Astrocyte (in vitro differentiated cells and primary cell): Measurements from ENCODE around the gene CASP2. TPM values are rescaled to one million over a fixed set of nuclear protein-coding genes. Genes with fewer than 3 reads are reported as not detected.

Experiments used
- DNase-seq: peaks from one replicate; pipeline ENCODE4 v3.0.0-alpha.2; 2010; ENCODE audit warnings: low read depth
- FAIRE-seq: peaks from 2 replicates; lab custom pipeline; 2011; peaks lifted over from hg19 to GRCh38; lab: Jason Lieb, UNC
- H2AFZ ChIP-seq: 2 replicates; pipeline ENCODE4 v1.6.0; 2012; ENCODE audit warnings: low read depth, low read length, inconsistent platforms
- H3K27ac ChIP-seq: 2 replicates; pipeline ENCODE4 v1.5.1; 2011; ENCODE audit warnings: low read depth, low read length, inconsistent platforms
- H3K27me3 ChIP-seq: 2 replicates; pipeline ENCODE4 v1.6.0; 2011; ENCODE audit warnings: low read length, inconsistent platforms; ENCODE audit not compliant: insufficient read depth
- H3K36me3 ChIP-seq: 2 replicates; pipeline ENCODE4 v1.5.1; 2011; ENCODE audit warnings: low read length, inconsistent platforms; ENCODE audit not compliant: insufficient read depth
- H3K4me1 ChIP-seq: 2 replicates; pipeline ENCODE4 v1.5.1; 2011; ENCODE audit warnings: low read length, inconsistent platforms; ENCODE audit not compliant: insufficient read depth
- H3K4me2 ChIP-seq: 2 replicates; pipeline ENCODE4 v1.6.0; 2012; ENCODE audit warnings: low read length, inconsistent platforms
- H3K4me3 ChIP-seq: 2 replicates; pipeline ENCODE4 v1.5.1; 2011; ENCODE audit warnings: low read depth, mild to moderate bottlenecking, low read length, inconsistent platforms; ENCODE audit not compliant: insufficient read depth
- H3K79me2 ChIP-seq: 2 replicates; pipeline ENCODE4 v1.6.0; 2012; ENCODE audit warnings: mild to moderate bottlenecking, low read length, inconsistent platforms; ENCODE audit not compliant: insufficient read depth
- H3K9ac ChIP-seq: 2 replicates; pipeline ENCODE4 v1.6.0; 2012; ENCODE audit warnings: mild to moderate bottlenecking, low read length, inconsistent platforms
- H3K9me3 ChIP-seq: 2 replicates; pipeline ENCODE4 v1.5.1; 2012; ENCODE audit warnings: low read depth, mild to moderate bottlenecking, low read length, inconsistent platforms; ENCODE audit not compliant: insufficient read depth
- H4K20me1 ChIP-seq: 2 replicates; pipeline ENCODE4 v1.6.0; 2012; ENCODE audit warnings: low read length, inconsistent platforms; ENCODE audit not compliant: insufficient read depth
- H3K27ac Mint-ChIP-seq: one replicate; pipeline ENCODE4 v1.8.0; 2021; ENCODE audit warnings: mild to moderate bottlenecking, mixed read lengths; ENCODE audit not compliant: unreplicated experiment
- H3K27me3 Mint-ChIP-seq: one replicate; pipeline ENCODE4 v1.8.0; 2021; ENCODE audit warnings: low read depth, mixed read lengths; ENCODE audit not compliant: unreplicated experiment
- H3K36me3 Mint-ChIP-seq: one replicate; pipeline ENCODE4 v1.8.0; 2021; ENCODE audit warnings: low read depth, mixed read lengths; ENCODE audit not compliant: unreplicated experiment
- H3K4me1 Mint-ChIP-seq: one replicate; pipeline ENCODE4 v1.8.0; 2021; ENCODE audit warnings: low read depth, mixed read lengths; ENCODE audit not compliant: unreplicated experiment
- H3K4me3 Mint-ChIP-seq: one replicate; pipeline ENCODE4 v1.8.0; 2021; ENCODE audit warnings: mild to moderate bottlenecking, moderate library complexity, mixed read lengths; ENCODE audit not compliant: unreplicated experiment
- H3K9me3 Mint-ChIP-seq: one replicate; pipeline ENCODE4 v1.8.0; 2021; ENCODE audit warnings: mild to moderate bottlenecking, mixed read lengths; ENCODE audit not compliant: unreplicated experiment
- EZH2 ChIP-seq: IDR thresholded peaks from 2 replicates; pipeline ENCODE4 v1.6.1; 2012; ENCODE audit warnings: mild to moderate bottlenecking, low read length, inconsistent platforms; ENCODE audit not compliant: insufficient read depth
- total RNA-seq: library from RNA; stranded (reverse); gene quantifications from 2 replicates; pipeline ENCODE4 v1.2.1, GENCODE V29; 2021
- TF ChIP-seq, protein P1 (sequence below): IDR thresholded peaks from 2 replicates; pipeline ENCODE4 v1.5.1; 2011; ENCODE audit warnings: low read depth, mild to moderate bottlenecking, inconsistent platforms, low read length, moderate library complexity; ENCODE audit not compliant: insufficient read depth

The CASP2 gene
- total RNA-seq, 1 donor from 2014 or later: 38.0 TPM

DNA sequence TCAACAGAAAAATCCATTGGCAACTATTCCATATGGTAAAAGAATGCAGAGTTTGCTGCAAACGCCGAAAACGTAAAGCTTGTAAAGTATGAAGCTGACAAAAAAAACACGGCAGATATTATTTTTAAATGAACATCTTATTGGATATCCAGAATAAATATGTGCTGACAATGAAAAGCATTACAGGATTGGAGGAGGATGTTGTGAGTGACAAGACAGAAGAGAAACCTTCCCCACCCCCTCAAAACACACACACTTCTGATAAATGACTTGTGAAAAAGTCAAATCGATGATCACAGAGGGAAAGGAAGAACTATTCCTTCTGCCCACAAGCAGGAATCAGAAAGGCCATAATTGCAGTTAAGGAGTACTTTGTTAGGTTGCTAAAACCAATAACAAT, 59.8 kb downstream of the CASP2 start:
- no peak overlapping the region for H3K27ac Mint-ChIP-seq
- DNase-seq (no peak), FAIRE-seq (no peak)
- H3K27me3 Mint-ChIP-seq: peaks cover 56% of the 10 kb centered on the region
- H3K27ac ChIP-seq: no peak overlapping the region
- TF ChIP-seq, protein P1, sequence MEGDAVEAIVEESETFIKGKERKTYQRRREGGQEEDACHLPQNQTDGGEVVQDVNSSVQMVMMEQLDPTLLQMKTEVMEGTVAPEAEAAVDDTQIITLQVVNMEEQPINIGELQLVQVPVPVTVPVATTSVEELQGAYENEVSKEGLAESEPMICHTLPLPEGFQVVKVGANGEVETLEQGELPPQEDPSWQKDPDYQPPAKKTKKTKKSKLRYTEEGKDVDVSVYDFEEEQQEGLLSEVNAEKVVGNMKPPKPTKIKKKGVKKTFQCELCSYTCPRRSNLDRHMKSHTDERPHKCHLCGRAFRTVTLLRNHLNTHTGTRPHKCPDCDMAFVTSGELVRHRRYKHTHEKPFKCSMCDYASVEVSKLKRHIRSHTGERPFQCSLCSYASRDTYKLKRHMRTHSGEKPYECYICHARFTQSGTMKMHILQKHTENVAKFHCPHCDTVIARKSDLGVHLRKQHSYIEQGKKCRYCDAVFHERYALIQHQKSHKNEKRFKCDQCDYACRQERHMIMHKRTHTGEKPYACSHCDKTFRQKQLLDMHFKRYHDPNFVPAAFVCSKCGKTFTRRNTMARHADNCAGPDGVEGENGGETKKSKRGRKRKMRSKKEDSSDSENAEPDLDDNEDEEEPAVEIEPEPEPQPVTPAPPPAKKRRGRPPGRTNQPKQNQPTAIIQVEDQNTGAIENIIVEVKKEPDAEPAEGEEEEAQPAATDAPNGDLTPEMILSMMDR: no peak
- TF ChIP-seq EZH2: no peak
- peaks cover 5% of the 10 kb centered on the region for H3K36me3 Mint-ChIP-seq
- no peak overlapping the region for H3K4me3 ChIP-seq
- H3K79me2 ChIP-seq: no peaks in the 10 kb centered on the region
- H3K9me3 Mint-ChIP-seq: peaks cover 2% of the 10 kb centered on the region
- H3K27me3 ChIP-seq: peaks cover 25% of the 10 kb centered on the region
- H2AFZ ChIP-seq: no peak overlapping the region
- H3K36me3 ChIP-seq: no peaks in the 10 kb centered on the region
- H3K4me1 Mint-ChIP-seq: peaks cover 9% of the 10 kb centered on the region
- no peaks in the 10 kb centered on the region for H4K20me1 ChIP-seq
- no peak overlapping the region for H3K4me2 ChIP-seq
- H3K9me3 ChIP-seq: no peaks in the 10 kb centered on the region
- H3K4me1 ChIP-seq: no peaks in the 10 kb centered on the region
- H3K9ac ChIP-seq: no peak overlapping the region
- H3K4me3 Mint-ChIP-seq: no peak overlapping the region

DNA sequence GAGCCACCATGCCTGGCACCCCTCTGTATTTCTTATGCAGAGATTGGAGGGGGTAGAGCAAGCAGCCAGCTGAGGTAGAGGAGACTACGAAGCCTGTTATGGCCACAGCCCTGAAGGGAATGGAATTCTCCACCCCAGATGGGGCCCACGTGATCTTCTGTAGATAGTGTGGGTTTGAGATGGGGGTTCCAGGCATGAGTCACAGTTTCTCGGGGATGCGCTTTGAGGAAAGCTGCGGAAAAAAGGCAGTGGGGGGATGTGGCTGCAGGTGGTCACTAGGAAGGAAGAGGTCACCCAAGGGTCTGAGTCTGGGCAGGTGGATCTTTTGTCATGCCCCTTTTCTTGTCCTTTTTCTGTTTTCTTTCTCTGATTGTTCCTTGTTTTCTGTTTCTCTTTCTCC, 62.9 kb downstream of the CASP2 start:
- no peak overlapping the region for H3K4me2 ChIP-seq
- Mint-ChIP-seq H3K4me1 (peaks cover 9% of the 10 kb centered on the region), H3K9me3 (peaks cover 2% of the 10 kb centered on the region), H3K4me3 (no peak overlapping the region), H3K36me3 (peaks cover 15% of the 10 kb centered on the region), H3K27ac (no peak overlapping the region), H3K27me3 (peaks cover 46% of the 10 kb centered on the region)
- H3K9ac ChIP-seq: no peak overlapping the region
- no peaks in the 10 kb centered on the region for H3K79me2 ChIP-seq
- no peak overlapping the region for H3K4me3 ChIP-seq
- H3K36me3 ChIP-seq: no peaks in the 10 kb centered on the region
- no peaks in the 10 kb centered on the region for H3K9me3 ChIP-seq
- H4K20me1 ChIP-seq: no peaks in the 10 kb centered on the region
- TF ChIP-seq, protein P1: no peak
- no peak for TF ChIP-seq EZH2
- no peak overlapping the region for H2AFZ ChIP-seq
- DNase-seq (peak; percentile 6), FAIRE-seq (no peak)
- H3K27ac ChIP-seq: no peak overlapping the region
- no peaks in the 10 kb centered on the region for H3K4me1 ChIP-seq
- peaks cover 23% of the 10 kb centered on the region for H3K27me3 ChIP-seq

DNA sequence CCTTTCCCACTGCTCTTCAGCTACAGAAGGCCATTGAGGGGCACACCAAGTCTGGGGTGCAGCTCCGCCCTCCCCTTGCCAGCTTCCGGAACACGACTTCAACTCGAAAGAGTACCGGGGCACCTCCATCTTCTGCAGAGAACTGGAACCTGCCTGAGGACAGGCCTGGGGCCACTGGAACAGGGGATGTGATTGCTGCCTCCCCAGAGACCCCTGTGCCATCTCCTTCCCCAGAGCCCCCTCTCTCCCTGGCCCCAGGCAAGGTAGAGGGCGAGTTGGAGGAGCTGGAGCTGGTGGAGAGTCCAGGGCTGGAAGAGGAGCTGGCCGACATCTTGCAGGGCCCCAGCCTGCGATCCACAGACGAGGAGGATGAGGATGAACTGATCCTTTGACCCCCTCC, 63.4 kb downstream of the CASP2 start:
- no peak for FAIRE-seq
- no peak overlapping the region for H3K4me3 Mint-ChIP-seq
- Histone ChIP-seq H4K20me1 (no peaks in the 10 kb centered on the region), H3K27me3 (peaks cover 20% of the 10 kb centered on the region), H2AFZ (no peak overlapping the region), H3K36me3 (no peaks in the 10 kb centered on the region), H3K4me1 (no peaks in the 10 kb centered on the region), H3K9me3 (no peaks in the 10 kb centered on the region), H3K9ac (no peak overlapping the region), H3K4me3 (no peak overlapping the region), H3K27ac (no peak overlapping the region), H3K4me2 (no peak overlapping the region), H3K79me2 (no peaks in the 10 kb centered on the region)
- TF ChIP-seq, protein P1: no peak
- TF ChIP-seq EZH2: no peak
- DNase-seq: no peak
- peaks cover 41% of the 10 kb centered on the region for H3K27me3 Mint-ChIP-seq
- no peak overlapping the region for H3K27ac Mint-ChIP-seq
- H3K36me3 Mint-ChIP-seq: peaks cover 19% of the 10 kb centered on the region
- H3K9me3 Mint-ChIP-seq: peaks cover 2% of the 10 kb centered on the region
- H3K4me1 Mint-ChIP-seq: peaks cover 9% of the 10 kb centered on the region
